ENCODE results near the gene TRPC4. TPM values are rescaled to one million over a fixed set of nuclear protein-coding genes. Genes with fewer than 3 reads are reported as not detected.
A peak's percentile ranks its signal among the peaks of the same experiment; 100 is the strongest.

The TRPC4 gene
- total RNA-seq, 1 donor from 2014 or later: 6.3 TPM

DNA sequence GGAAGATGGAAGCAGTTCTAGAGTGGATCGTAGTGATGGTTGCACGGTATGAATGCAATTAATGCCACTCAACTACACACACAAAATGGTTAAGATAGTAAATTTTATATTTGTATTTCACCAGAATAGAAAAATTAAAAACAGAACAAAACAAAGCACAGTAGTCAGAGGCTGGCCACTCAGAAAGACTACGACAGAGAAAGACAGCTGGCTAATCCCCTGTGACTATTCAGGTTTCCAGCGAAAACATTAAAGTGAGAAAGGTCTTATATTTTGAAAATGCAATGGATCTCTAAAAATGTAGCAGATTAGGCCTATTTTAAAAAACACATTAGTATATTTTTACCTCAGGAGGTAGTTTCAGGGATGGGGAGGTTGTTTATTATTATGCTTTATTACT is 139.7 kb downstream of the TRPC4 start:
- Mint-ChIP-seq H3K9me3 (ENCODE audit: unreplicated experiment) (no peaks in the 10 kb centered on the region), H3K27me3 (ENCODE audit: unreplicated experiment) (no peaks in the 10 kb centered on the region), H3K36me3 (ENCODE audit: unreplicated experiment) (peaks cover 6% of the 10 kb centered on the region), H3K4me3 (ENCODE audit: unreplicated experiment) (no peak overlapping the region), H3K27ac (ENCODE audit: unreplicated experiment) (no peak overlapping the region), H3K4me1 (ENCODE audit: unreplicated experiment) (peaks cover 3% of the 10 kb centered on the region)
- TF ChIP-seq, protein P1, sequence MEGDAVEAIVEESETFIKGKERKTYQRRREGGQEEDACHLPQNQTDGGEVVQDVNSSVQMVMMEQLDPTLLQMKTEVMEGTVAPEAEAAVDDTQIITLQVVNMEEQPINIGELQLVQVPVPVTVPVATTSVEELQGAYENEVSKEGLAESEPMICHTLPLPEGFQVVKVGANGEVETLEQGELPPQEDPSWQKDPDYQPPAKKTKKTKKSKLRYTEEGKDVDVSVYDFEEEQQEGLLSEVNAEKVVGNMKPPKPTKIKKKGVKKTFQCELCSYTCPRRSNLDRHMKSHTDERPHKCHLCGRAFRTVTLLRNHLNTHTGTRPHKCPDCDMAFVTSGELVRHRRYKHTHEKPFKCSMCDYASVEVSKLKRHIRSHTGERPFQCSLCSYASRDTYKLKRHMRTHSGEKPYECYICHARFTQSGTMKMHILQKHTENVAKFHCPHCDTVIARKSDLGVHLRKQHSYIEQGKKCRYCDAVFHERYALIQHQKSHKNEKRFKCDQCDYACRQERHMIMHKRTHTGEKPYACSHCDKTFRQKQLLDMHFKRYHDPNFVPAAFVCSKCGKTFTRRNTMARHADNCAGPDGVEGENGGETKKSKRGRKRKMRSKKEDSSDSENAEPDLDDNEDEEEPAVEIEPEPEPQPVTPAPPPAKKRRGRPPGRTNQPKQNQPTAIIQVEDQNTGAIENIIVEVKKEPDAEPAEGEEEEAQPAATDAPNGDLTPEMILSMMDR (IDR thresholded peaks at IDR 0.05): no peak
- DNase-seq (ENCODE audit: extremely low spot score, unreplicated experiment): no peak

DNA sequence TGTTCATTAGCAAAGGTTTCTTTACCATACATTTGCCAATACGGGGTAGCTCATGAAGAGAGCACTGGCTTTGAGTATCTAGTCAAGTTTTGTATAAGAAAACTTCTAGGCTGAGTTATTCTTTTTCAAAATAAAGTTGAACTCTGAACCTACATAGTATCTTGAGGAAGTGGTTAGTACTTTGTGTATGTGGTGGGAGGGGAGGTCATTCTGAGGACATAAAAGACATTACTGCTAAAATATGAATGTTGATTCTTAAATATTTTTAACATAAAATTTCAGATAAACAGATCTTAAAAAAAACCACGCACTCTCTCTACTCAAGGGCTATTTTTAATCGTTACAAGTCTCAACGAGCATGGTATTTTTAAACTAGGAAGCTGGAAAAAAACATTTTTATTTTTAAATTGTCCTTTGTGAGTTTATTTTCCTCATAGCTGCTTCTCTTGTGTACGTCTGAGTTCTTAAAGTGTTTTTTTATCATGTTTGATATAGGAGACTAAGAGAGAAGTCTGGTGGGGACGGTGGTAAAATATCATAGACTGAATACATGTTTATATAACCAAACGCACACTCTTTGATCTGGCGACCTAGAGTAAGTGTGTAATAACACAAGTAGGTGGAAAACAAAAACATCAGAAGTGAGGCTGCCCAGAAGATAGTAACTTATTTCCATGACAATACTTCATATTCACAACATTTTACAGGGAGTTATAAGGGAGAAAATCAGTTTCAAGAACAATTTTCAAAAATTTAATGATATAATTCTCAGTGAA is 153.0 kb downstream of the TRPC4 start:
- no peaks in the 10 kb centered on the region for H3K27me3 Mint-ChIP-seq (ENCODE audit: unreplicated experiment)
- peaks cover 24% of the 10 kb centered on the region for H3K4me1 Mint-ChIP-seq (ENCODE audit: unreplicated experiment)
- no peak overlapping the region for H3K4me3 Mint-ChIP-seq (ENCODE audit: unreplicated experiment)
- H3K27ac Mint-ChIP-seq (ENCODE audit: unreplicated experiment): peak overlapping the region; percentile 53
- TF ChIP-seq, protein P1 (IDR thresholded peaks at IDR 0.05): no peak
- no peak for DNase-seq (ENCODE audit: extremely low spot score, unreplicated experiment)
- H3K9me3 Mint-ChIP-seq (ENCODE audit: unreplicated experiment): peaks cover 11% of the 10 kb centered on the region
- H3K36me3 Mint-ChIP-seq (ENCODE audit: unreplicated experiment): peaks cover 3% of the 10 kb centered on the region

DNA sequence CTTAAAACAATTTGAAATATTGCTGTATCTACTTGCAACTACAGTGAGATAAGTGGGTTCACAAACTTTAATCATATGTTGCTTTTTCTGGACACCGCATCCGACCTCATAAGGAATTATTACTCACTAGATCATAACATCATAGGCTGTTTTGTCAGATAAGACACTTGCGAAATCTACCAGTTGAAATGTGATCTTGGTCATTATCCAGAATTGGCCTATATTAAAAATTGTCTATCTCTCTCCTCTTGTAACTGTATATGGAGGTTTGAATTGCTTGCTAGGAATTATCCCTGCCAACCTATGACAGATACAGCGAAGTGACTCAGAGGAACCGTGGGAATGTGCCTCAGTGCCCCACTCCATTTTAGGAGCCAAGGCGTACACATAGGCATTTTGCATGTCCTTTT is 154.0 kb downstream of the TRPC4 start:
- no peak for DNase-seq (ENCODE audit: extremely low spot score, unreplicated experiment)
- TF ChIP-seq, protein P1 (IDR thresholded peaks at IDR 0.05): no peak
- H3K27ac Mint-ChIP-seq (ENCODE audit: unreplicated experiment): no peak overlapping the region
- H3K9me3 Mint-ChIP-seq (ENCODE audit: unreplicated experiment): peaks cover 11% of the 10 kb centered on the region
- no peaks in the 10 kb centered on the region for H3K27me3 Mint-ChIP-seq (ENCODE audit: unreplicated experiment)
- H3K4me3 Mint-ChIP-seq (ENCODE audit: unreplicated experiment): no peak overlapping the region
- peaks cover 22% of the 10 kb centered on the region for H3K4me1 Mint-ChIP-seq (ENCODE audit: unreplicated experiment)
- H3K36me3 Mint-ChIP-seq (ENCODE audit: unreplicated experiment): peaks cover 3% of the 10 kb centered on the region

DNA sequence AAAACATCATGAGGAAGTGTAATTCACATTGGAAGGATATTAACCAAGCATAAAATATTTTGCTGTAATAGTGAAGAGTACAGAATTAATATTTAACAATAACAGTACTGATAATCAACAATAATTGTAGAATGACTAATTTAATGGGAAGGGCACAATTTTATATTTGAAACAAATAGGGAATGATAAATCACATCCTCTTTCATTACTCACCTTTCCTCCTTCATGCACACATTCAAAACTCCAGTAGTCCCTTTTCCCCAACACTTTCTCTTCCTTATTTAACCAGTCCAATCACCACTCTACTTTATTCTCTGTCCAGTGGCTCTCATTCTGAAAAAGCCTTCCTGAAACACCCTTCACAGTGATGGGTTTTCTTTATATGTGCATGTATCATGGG is 160.3 kb downstream of the TRPC4 start:
- TF ChIP-seq, protein P1 (IDR thresholded peaks at IDR 0.05): no peak
- H3K27me3 Mint-ChIP-seq (ENCODE audit: unreplicated experiment): no peaks in the 10 kb centered on the region
- peaks cover 2% of the 10 kb centered on the region for H3K4me1 Mint-ChIP-seq (ENCODE audit: unreplicated experiment)
- H3K9me3 Mint-ChIP-seq (ENCODE audit: unreplicated experiment): peaks cover 3% of the 10 kb centered on the region
- DNase-seq (ENCODE audit: extremely low spot score, unreplicated experiment): no peak
- no peaks in the 10 kb centered on the region for H3K36me3 Mint-ChIP-seq (ENCODE audit: unreplicated experiment)
- H3K4me3 Mint-ChIP-seq (ENCODE audit: unreplicated experiment): no peak overlapping the region
- no peak overlapping the region for H3K27ac Mint-ChIP-seq (ENCODE audit: unreplicated experiment)

DNA sequence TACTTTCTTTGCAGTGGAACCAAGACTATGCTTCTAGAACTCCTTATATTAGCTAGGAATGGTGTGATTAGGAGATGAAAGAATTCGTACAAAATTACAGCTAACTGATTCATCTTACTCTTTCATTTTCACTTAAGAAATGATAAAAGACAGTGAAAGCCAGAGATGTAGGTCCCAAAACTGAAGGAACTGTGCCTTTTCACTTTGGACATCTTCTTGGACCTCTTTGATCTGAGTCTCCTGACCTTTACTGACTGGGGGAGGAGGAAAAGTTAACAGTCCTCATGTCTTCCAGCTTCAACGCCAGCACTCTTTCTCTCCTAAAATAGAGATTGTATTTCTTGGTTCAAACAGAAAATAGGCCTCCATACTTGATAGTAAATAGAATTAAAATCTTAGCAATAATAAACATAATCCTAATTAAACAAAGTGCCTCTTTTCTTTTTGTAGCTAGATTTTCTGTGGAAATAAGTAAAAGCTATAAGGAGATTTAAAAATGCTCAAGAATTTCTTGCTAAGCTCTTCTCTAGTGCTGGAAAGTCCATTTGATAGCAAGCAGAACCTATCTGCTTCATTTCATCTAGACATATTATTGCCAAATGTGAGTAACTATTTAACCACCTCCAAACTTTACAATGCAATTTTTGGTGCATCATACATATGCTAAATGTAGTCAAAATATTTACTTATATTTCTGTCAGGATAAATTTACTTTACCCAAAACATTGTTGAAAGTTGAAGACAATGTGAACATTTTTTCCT is 161.7 kb downstream of the TRPC4 start:
- TF ChIP-seq, protein P1 (IDR thresholded peaks at IDR 0.05): no peak
- Mint-ChIP-seq H3K27ac (ENCODE audit: unreplicated experiment) (no peak overlapping the region), H3K9me3 (ENCODE audit: unreplicated experiment) (no peaks in the 10 kb centered on the region), H3K27me3 (ENCODE audit: unreplicated experiment) (no peaks in the 10 kb centered on the region), H3K4me1 (ENCODE audit: unreplicated experiment) (peaks cover 2% of the 10 kb centered on the region), H3K4me3 (ENCODE audit: unreplicated experiment) (no peak overlapping the region), H3K36me3 (ENCODE audit: unreplicated experiment) (no peaks in the 10 kb centered on the region)
- no peak for DNase-seq (ENCODE audit: extremely low spot score, unreplicated experiment)
